Measurements from ENCODE around the gene SLC22A16. TPM values are rescaled to one million over a fixed set of nuclear protein-coding genes. Genes with fewer than 3 reads are reported as not detected.

SLC22A16 gene
- total and polyA plus RNA-seq, 2 donors (not counting 1 experiment from before 2014, with no cell fraction given), result not detected

GRCh38 chr6:110414669-110415068, 61.7 kb downstream of the SLC22A16 start:
- peak overlapping the region in 2 of 4 experiments; percentile 57 to 62 for H3K4me3 ChIP-seq (replicated peaks in 1 of 4; ENCODE audit: control extremely low read depth in 1 of 4, insufficient read depth in 1 of 4, low read depth in 3 of 4, low read length in 4 of 4)
- no peaks in the 10 kb centered on the region for H3K27me3 ChIP-seq (ENCODE audit: control insufficient read depth, insufficient read depth, low read length)
- H3K79me2 ChIP-seq (ENCODE audit: control insufficient read depth, insufficient read depth, low read length), result no peaks in the 10 kb centered on the region
- TF ChIP-seq EZH2 (IDR thresholded peaks at IDR 0.05; ENCODE audit: low read length, missing control alignments) (no peak), CTCF (conservative IDR thresholded peaks at IDR 0.05 in 1 of 2, IDR thresholded peaks at IDR 0.05 in 1 of 2; ENCODE audit: low read depth in 1 of 2, low read length in 2 of 2) (no peak)
- H3K4me1 ChIP-seq (ENCODE audit: control insufficient read depth, extremely low read depth, insufficient read depth, low read length), result no peaks in the 10 kb centered on the region
- peak overlapping the region; percentile 22 for H3K27ac ChIP-seq (ENCODE audit: insufficient read depth, low read length)
- H2AFZ ChIP-seq (ENCODE audit: low read length), result peak overlapping the region; percentile 85
- DNase-seq (ENCODE audit: low read depth in 2 of 2), result no peak
- no peaks in the 10 kb centered on the region for H3K36me3 ChIP-seq (ENCODE audit: control insufficient read depth, insufficient read depth, low read length)
- H3K9me3 ChIP-seq (ENCODE audit: control insufficient read depth, insufficient read depth, low read depth, low read length), result no peaks in the 10 kb centered on the region
- no peaks in the 10 kb centered on the region for H4K20me1 ChIP-seq (ENCODE audit: control insufficient read depth, extremely low read depth, insufficient read depth, low read length)
- peak overlapping the region; percentile 74 for H3K4me2 ChIP-seq (ENCODE audit: extremely low read depth, insufficient read depth, low read length)
- H3K9ac ChIP-seq (ENCODE audit: insufficient read depth, low read length), result no peak overlapping the region

- TF ChIP-seq CTCF (conservative IDR thresholded peaks at IDR 0.05 in 1 of 2, IDR thresholded peaks at IDR 0.05 in 1 of 2; ENCODE audit: low read depth in 1 of 2, low read length in 2 of 2) (no peak), EZH2 (IDR thresholded peaks at IDR 0.05; ENCODE audit: low read length, missing control alignments) (no peak)
- no peak overlapping the region for H3K27ac ChIP-seq (ENCODE audit: insufficient read depth, low read length)
- DNase-seq (ENCODE audit: low read depth in 2 of 2), result no peak
- H3K36me3 ChIP-seq (ENCODE audit: control insufficient read depth, insufficient read depth, low read length), result no peaks in the 10 kb centered on the region
- no peaks in the 10 kb centered on the region for H3K27me3 ChIP-seq (ENCODE audit: control insufficient read depth, insufficient read depth, low read length)
- H3K4me2 ChIP-seq (ENCODE audit: extremely low read depth, insufficient read depth, low read length), result no peak overlapping the region
- H3K4me1 ChIP-seq (ENCODE audit: control insufficient read depth, extremely low read depth, insufficient read depth, low read length), result no peaks in the 10 kb centered on the region
- H3K79me2 ChIP-seq (ENCODE audit: control insufficient read depth, insufficient read depth, low read length), result no peaks in the 10 kb centered on the region
- H2AFZ ChIP-seq (ENCODE audit: low read length), result no peak overlapping the region
- H4K20me1 ChIP-seq (ENCODE audit: control insufficient read depth, extremely low read depth, insufficient read depth, low read length), result no peaks in the 10 kb centered on the region
- H3K9ac ChIP-seq (ENCODE audit: insufficient read depth, low read length), result no peak overlapping the region
- no peak overlapping the region for H3K4me3 ChIP-seq (replicated peaks in 1 of 4; ENCODE audit: control extremely low read depth in 1 of 4, insufficient read depth in 1 of 4, low read depth in 3 of 4, low read length in 4 of 4)
- no peaks in the 10 kb centered on the region for H3K9me3 ChIP-seq (ENCODE audit: control insufficient read depth, insufficient read depth, low read depth, low read length)
These were observed 64.1 kb downstream of the SLC22A16 start for GRCh38 chr6:110412360-110412759.

- TF ChIP-seq EZH2 (IDR thresholded peaks at IDR 0.05; ENCODE audit: low read length, missing control alignments) (no peak), CTCF (conservative IDR thresholded peaks at IDR 0.05 in 1 of 2, IDR thresholded peaks at IDR 0.05 in 1 of 2; ENCODE audit: low read depth in 1 of 2, low read length in 2 of 2) (no peak)
- no peak overlapping the region for H2AFZ ChIP-seq (ENCODE audit: low read length)
These were observed 65.9 kb downstream of the SLC22A16 start for GRCh38 chr6:110410511-110410910.

More at GRCh38 chr6:110410511-110410910, 65.9 kb downstream of the SLC22A16 start:
- Histone ChIP-seq H3K4me3 (replicated peaks in 1 of 4; ENCODE audit: control extremely low read depth in 1 of 4, insufficient read depth in 1 of 4, low read depth in 3 of 4, low read length in 4 of 4) (no peak overlapping the region), H3K4me2 (ENCODE audit: extremely low read depth, insufficient read depth, low read length) (no peak overlapping the region), H3K36me3 (ENCODE audit: control insufficient read depth, insufficient read depth, low read length) (no peaks in the 10 kb centered on the region), H3K79me2 (ENCODE audit: control insufficient read depth, insufficient read depth, low read length) (no peaks in the 10 kb centered on the region), H3K9me3 (ENCODE audit: control insufficient read depth, insufficient read depth, low read depth, low read length) (no peaks in the 10 kb centered on the region), H3K27me3 (ENCODE audit: control insufficient read depth, insufficient read depth, low read length) (no peaks in the 10 kb centered on the region), H4K20me1 (ENCODE audit: control insufficient read depth, extremely low read depth, insufficient read depth, low read length) (no peaks in the 10 kb centered on the region), H3K27ac (ENCODE audit: insufficient read depth, low read length) (no peak overlapping the region), H3K4me1 (ENCODE audit: control insufficient read depth, extremely low read depth, insufficient read depth, low read length) (no peaks in the 10 kb centered on the region), H3K9ac (ENCODE audit: insufficient read depth, low read length) (no peak overlapping the region)
- DNase-seq (ENCODE audit: low read depth in 2 of 2), result no peak

Measured in fibroblast of lung (primary cell).